ENCODE results near the gene CALML5. TPM values are rescaled to one million over a fixed set of nuclear protein-coding genes. Genes with fewer than 3 reads are reported as not detected.

CALML5 gene
- total RNA-seq, 1 experiment from 2014 or later = not detected

GRCh38 chr10:5470062-5470751, 29.2 kb downstream of the CALML5 start (continued):
- no peak for TF ChIP-seq TCF7L2 (IDR thresholded peaks at IDR 0.05; ENCODE audit: borderline replicate concordance, extremely low read depth, insufficient read depth, insufficient read length)
- TF ChIP-seq ELF1 (IDR thresholded peaks at IDR 0.05; ENCODE audit: borderline replicate concordance, low read depth) = no peak
- no peak for TF ChIP-seq POLR2A (IDR thresholded peaks at IDR 0.05; ENCODE audit: borderline replicate concordance, extremely low read depth, insufficient read depth, insufficient read length)
- TF ChIP-seq ATF3 (IDR thresholded peaks at IDR 0.05) = no peak
- TF ChIP-seq SIN3A (IDR thresholded peaks at IDR 0.05; ENCODE audit: low read depth) = no peak
- no peak for TF ChIP-seq YY1 (IDR thresholded peaks at IDR 0.05; ENCODE audit: extremely low read depth, insufficient replicate concordance, low read depth, low read length)

- H4K20me1 ChIP-seq (ENCODE audit: insufficient read depth) = no peaks in the 10 kb centered on the region
- DNase-seq (ENCODE audit: low read depth, low spot score) (no peak), ATAC-seq (no peak)
- no peaks in the 10 kb centered on the region for H3K9me2 ChIP-seq (ENCODE audit: insufficient read depth)
- H3K4me2 ChIP-seq (ENCODE audit: low read length) = no peak overlapping the region
- H3K9ac ChIP-seq (ENCODE audit: low read length) = no peak overlapping the region
- no peaks in the 10 kb centered on the region for H3K9me3 ChIP-seq (ENCODE audit: control insufficient read depth in 1 of 2, insufficient read depth in 1 of 2, low read depth in 1 of 2, low read length in 2 of 2)
- ChIA-PET RAD21 (ENCODE audit: low non-redundant PET in 1 of 2, low total read pairs in 2 of 2, uncharacterized antibody in 2 of 2, unreplicated experiment in 2 of 2) (no interaction called here), CTCF (no interaction called here), POLR2A (no interaction called here)
- no peak overlapping the region for H3K27ac ChIP-seq (ENCODE audit: low read depth, low read length)
- no peak for TF ChIP-seq JUND (IDR thresholded peaks at IDR 0.05)
- TF ChIP-seq ATF3 (IDR thresholded peaks at IDR 0.05) = no peak
- no peak for TF ChIP-seq ZNF274 (IDR thresholded peaks at IDR 0.05; ENCODE audit: low read depth, low read length)
- H3K79me2 ChIP-seq (ENCODE audit: insufficient read depth, low read length) = no peaks in the 10 kb centered on the region
- BruUV-seq (replicated peaks) = no TSS peak
- H3K4me3 ChIP-seq (replicated peaks in 1 of 2; ENCODE audit: low read depth in 1 of 2, low read length in 2 of 2) = no peak overlapping the region
- H2AFZ ChIP-seq (ENCODE audit: low read depth, low read length, poor library complexity, severe bottlenecking) = no peak overlapping the region
- no peaks in the 10 kb centered on the region for H3K4me1 ChIP-seq (ENCODE audit: control insufficient read depth in 1 of 2, insufficient read depth in 2 of 2, low read length in 2 of 2)
- intact Hi-C loops (cut with micrococcal nuclease) = no loop called here
- no peaks in the 10 kb centered on the region for H3K36me3 ChIP-seq (ENCODE audit: control insufficient read depth in 1 of 2, insufficient read depth in 2 of 2, low read length in 2 of 2)
- no peaks in the 10 kb centered on the region for H3K27me3 ChIP-seq (ENCODE audit: insufficient read depth, low read length)
These were observed 29.9 kb downstream of the CALML5 start for GRCh38 chr10:5469353-5470061.

Data from HCT116 (cell line).